Kasumi-1 (cell line): ENCODE results near the gene TPSAB1.
A peak's percentile ranks its signal among the peaks of the same experiment; 100 is the strongest.
"Not testable (repeated sequence)": the region's sequence is repeated elsewhere in the genome, so short reads cannot be mapped to it uniquely, and the experiment has no call there.

Experiments
- DNase-seq, 2 experiments: peaks; one replicate each; lab custom pipeline; 2025; lab: John Stamatoyannopoulos, UW

The TPSAB1 gene

GRCh38 chr16:1240436-1240835 lies at the start of gene TPSAB1:
TSS of gene TPSAB1 (plus strand) at chr16:1240705. CDS start at chr16:1240939, 234 bp downstream.
- DNase-seq: not testable (repeated sequence)

- not testable (repeated sequence) for DNase-seq
These were observed 49.7 kb upstream of the TPSAB1 start for GRCh38 chr16:1190789-1191188.

GRCh38 chr16:1192384-1193073 lies 48.0 kb upstream of the TPSAB1 start:
- no peak for DNase-seq

GRCh38 chr16:1193143-1193824 lies 47.2 kb upstream of the TPSAB1 start:
- DNase-seq: no peak

GRCh38 chr16:1193825-1194581 lies 46.5 kb upstream of the TPSAB1 start:
- no peak for DNase-seq

GRCh38 chr16:1194665-1195392 lies 45.7 kb upstream of the TPSAB1 start:
- DNase-seq: no peak

GRCh38 chr16:1195393-1195666 lies 45.2 kb upstream of the TPSAB1 start:
- no peak for DNase-seq

- no peak for DNase-seq
These were observed 44.0 kb upstream of the TPSAB1 start for GRCh38 chr16:1196494-1196893.

- no peak for DNase-seq
These were observed 43.2 kb upstream of the TPSAB1 start for GRCh38 chr16:1197237-1197866.

- no peak for DNase-seq
These were observed 42.3 kb upstream of the TPSAB1 start for GRCh38 chr16:1198194-1198593.

- not testable (repeated sequence) for DNase-seq
These were observed 41.7 kb upstream of the TPSAB1 start for GRCh38 chr16:1198671-1199346.

GRCh38 chr16:1199347-1200013 lies 41.0 kb upstream of the TPSAB1 start:
- DNase-seq: no peak

- DNase-seq: no peak
These were observed 40.4 kb upstream of the TPSAB1 start for GRCh38 chr16:1200014-1200627.

- no peak for DNase-seq
These were observed 39.1 kb upstream of the TPSAB1 start for GRCh38 chr16:1201444-1201843.

GRCh38 chr16:1202274-1202673 lies 38.2 kb upstream of the TPSAB1 start:
- no peak for DNase-seq

- DNase-seq: no peak
These were observed 35.6 kb upstream of the TPSAB1 start for GRCh38 chr16:1204933-1205332.

GRCh38 chr16:1206326-1206725 lies 34.2 kb upstream of the TPSAB1 start:
- DNase-seq: no peak

GRCh38 chr16:1206786-1207185 lies 33.7 kb upstream of the TPSAB1 start:
- DNase-seq: no peak

GRCh38 chr16:1208239-1208830 lies 32.2 kb upstream of the TPSAB1 start:
- DNase-seq: peak; percentile 33 to 53

- DNase-seq: no peak
These were observed 31.4 kb upstream of the TPSAB1 start for GRCh38 chr16:1209081-1209480.
